Measurements from ENCODE around the gene EHD4.

Gene EHD4

GRCh38 chr15:41860049-41860828 is 112.1 kb downstream of the EHD4 start:
- Histone ChIP-seq H4K20me1 (ENCODE audit: insufficient read depth) (no peaks in the 10 kb centered on the region), H3K4me2 (no peak overlapping the region), H3K79me2 (ENCODE audit: insufficient read depth, low read depth) (no peaks in the 10 kb centered on the region), H3K4me3 (IDR thresholded peaks at IDR 0.05; ENCODE audit: insufficient read depth, low read depth, low read length) (no peak overlapping the region), H2AFZ (ENCODE audit: low read depth) (no peak overlapping the region), H3K27me3 (ENCODE audit: insufficient read depth, low read depth) (peaks cover 24% of the 10 kb centered on the region; the same call in 1 of the 2 replicates), H3K27ac (no peak overlapping the region), H3K9ac (no peak overlapping the region), H3K4me1 (ENCODE audit: low read depth, poor library complexity, severe bottlenecking) (no peaks in the 10 kb centered on the region), H3K36me3 (ENCODE audit: insufficient read depth) (no peaks in the 10 kb centered on the region)
- TF ChIP-seq CTCF (conservative IDR thresholded peaks at IDR 0.05; ENCODE audit: low read depth, low read length), result no peak

DNA sequence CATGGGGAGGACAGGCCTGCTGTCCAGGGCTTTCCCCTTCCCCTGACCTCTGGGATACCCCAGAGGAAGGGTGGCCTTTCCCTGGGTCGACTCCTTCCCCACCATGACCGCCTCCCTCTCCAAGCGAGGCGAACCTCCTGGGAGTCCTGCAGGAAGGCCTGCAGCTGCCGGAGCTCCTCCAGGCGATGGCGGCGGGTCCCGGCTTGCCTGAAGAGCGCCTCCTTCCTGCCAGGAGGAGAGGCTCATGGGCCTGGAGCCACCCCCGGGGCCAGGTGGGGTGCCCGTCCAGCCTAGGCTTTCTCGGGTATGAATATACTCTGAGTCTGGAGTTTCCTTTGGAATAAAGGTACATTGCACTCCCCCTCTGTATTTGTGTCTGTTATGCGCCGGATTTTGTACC is 113.6 kb downstream of the EHD4 start:
- Histone ChIP-seq H3K36me3 (ENCODE audit: insufficient read depth) (no peaks in the 10 kb centered on the region), H3K27me3 (ENCODE audit: insufficient read depth, low read depth) (peaks cover 10% of the 10 kb centered on the region; the same call in 1 of the 2 replicates), H3K9ac (no peak overlapping the region), H3K4me1 (ENCODE audit: low read depth, poor library complexity, severe bottlenecking) (no peaks in the 10 kb centered on the region), H2AFZ (ENCODE audit: low read depth) (no peak overlapping the region), H3K79me2 (ENCODE audit: insufficient read depth, low read depth) (no peaks in the 10 kb centered on the region), H4K20me1 (ENCODE audit: insufficient read depth) (no peaks in the 10 kb centered on the region), H3K27ac (no peak overlapping the region), H3K4me3 (IDR thresholded peaks at IDR 0.05; ENCODE audit: insufficient read depth, low read depth, low read length) (no peak overlapping the region), H3K4me2 (no peak overlapping the region)
- TF ChIP-seq CTCF (conservative IDR thresholded peaks at IDR 0.05; ENCODE audit: low read depth, low read length), result no peak

DNA sequence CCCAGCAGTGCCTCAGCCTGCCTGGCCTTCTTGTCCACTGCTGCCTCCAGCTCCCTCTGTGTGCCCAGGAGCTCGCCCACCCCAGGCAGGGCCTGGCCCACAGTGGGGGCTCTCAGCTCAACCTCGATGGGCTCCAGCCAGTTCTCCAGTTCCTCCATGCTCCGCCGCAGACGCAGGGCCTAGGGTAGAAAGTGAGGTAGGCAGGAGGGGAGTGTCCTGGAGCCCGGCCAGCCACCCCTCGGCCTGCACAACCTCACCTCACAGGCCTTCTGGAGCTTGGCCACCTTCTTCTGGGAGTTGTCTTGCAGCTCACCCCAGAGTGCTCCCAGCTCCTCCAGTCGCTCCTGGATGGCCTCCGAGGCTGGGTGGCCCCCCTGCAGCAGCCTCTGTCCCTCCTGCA is 115.0 kb downstream of the EHD4 start:
- Histone ChIP-seq H4K20me1 (ENCODE audit: insufficient read depth) (no peaks in the 10 kb centered on the region), H3K4me1 (ENCODE audit: low read depth, poor library complexity, severe bottlenecking) (no peaks in the 10 kb centered on the region), H3K27me3 (ENCODE audit: insufficient read depth, low read depth) (peaks cover 2% of the 10 kb centered on the region; the same call in 1 of the 2 replicates), H3K36me3 (ENCODE audit: insufficient read depth) (no peaks in the 10 kb centered on the region), H3K9ac (no peak overlapping the region), H3K4me2 (no peak overlapping the region), H3K4me3 (IDR thresholded peaks at IDR 0.05; ENCODE audit: insufficient read depth, low read depth, low read length) (no peak overlapping the region), H3K79me2 (ENCODE audit: insufficient read depth, low read depth) (no peaks in the 10 kb centered on the region), H2AFZ (ENCODE audit: low read depth) (no peak overlapping the region), H3K27ac (no peak overlapping the region)
- TF ChIP-seq CTCF (conservative IDR thresholded peaks at IDR 0.05; ENCODE audit: low read depth, low read length), result no peak

- Histone ChIP-seq H3K9ac (no peak overlapping the region), H3K4me3 (IDR thresholded peaks at IDR 0.05; ENCODE audit: insufficient read depth, low read depth, low read length) (no peak overlapping the region), H3K27ac (no peak overlapping the region), H3K4me1 (ENCODE audit: low read depth, poor library complexity, severe bottlenecking) (no peaks in the 10 kb centered on the region), H3K4me2 (no peak overlapping the region), H4K20me1 (ENCODE audit: insufficient read depth) (no peaks in the 10 kb centered on the region), H3K79me2 (ENCODE audit: insufficient read depth, low read depth) (no peaks in the 10 kb centered on the region), H2AFZ (ENCODE audit: low read depth) (no peak overlapping the region), H3K27me3 (ENCODE audit: insufficient read depth, low read depth) (no peaks in the 10 kb centered on the region; the same call in 1 of the 2 replicates), H3K36me3 (ENCODE audit: insufficient read depth) (no peaks in the 10 kb centered on the region)
- no peak for TF ChIP-seq CTCF (conservative IDR thresholded peaks at IDR 0.05; ENCODE audit: low read depth, low read length)
These were observed 115.6 kb downstream of the EHD4 start for GRCh38 chr15:41856716-41857115.

Measured in KMS-11 (cell line).